ENCODE measurements around the gene ZNF213. TPM values are rescaled to one million over a fixed set of nuclear protein-coding genes. Genes with fewer than 3 reads are reported as not detected.
A peak's percentile ranks its signal among the peaks of the same experiment; 100 is the strongest.

The ZNF213 gene
- total RNA-seq (2021) (15.9 and 17.7 TPM in 2 replicates), Bru-seq, nascent RNA (percentile 48 among the genes with signal in this experiment), BruChase-seq, experiment 1, labeled RNA remaining after a 2-hour chase (percentile 51 among the genes with signal in this experiment), BruChase-seq, experiment 2, labeled RNA remaining after a 6-hour chase (percentile 67 among the genes with signal in this experiment)
- long read RNA-seq, transcript ZNF213-201 (6 exons, 3,313 nt) = major isoform, 14 of 97 reads
- long read RNA-seq, partial matches to known transcripts = 0 of 97 reads
- long read RNA-seq, other reads (novel, unspliced or antisense) = 79 of 97 reads

- BruUV-seq (replicated peaks) = TSS peak; percentile 60
- TF ChIP-seq CTCF (conservative IDR thresholded peaks at IDR 0.05) (no peak), EZH2 (IDR thresholded peaks at IDR 0.05; ENCODE audit: low read depth) (no peak)
- peak within 1 kb of the TSS; percentile 68 for H3K27ac ChIP-seq
- no peaks in the 10 kb centered on the region for H3K9me2 ChIP-seq (ENCODE audit: insufficient read depth)
- H3K4me3 ChIP-seq = peak within 1 kb of the TSS; percentile 88
- peak; percentile 95 to 97 for DNase-seq
- peaks cover 40% of the 10 kb centered on the region for H3K79me2 ChIP-seq (ENCODE audit: low read depth)
- H2AFZ ChIP-seq = peak within 1 kb of the TSS; percentile 88
- H3F3A ChIP-seq (ENCODE audit: insufficient read depth, low read depth) = peaks cover 34% of the 10 kb centered on the region
- no peaks in the 10 kb centered on the region for H3K36me3 ChIP-seq (ENCODE audit: low read depth)
- POLR2A ChIA-PET (ENCODE audit: unreplicated experiment) = interaction anchor here (0.5 to 1.8 kb wide), 16 partner anchors 16 to 1337 kb away, joined by 3 to 37 read pairs (median 5); partner anchors contain the start of genes HCFC1R1, THOC6 and ZNF263
- no peaks in the 10 kb centered on the region for H4K20me1 ChIP-seq (ENCODE audit: insufficient read depth)
- H3K27me3 ChIP-seq (ENCODE audit: insufficient read depth, low read depth) = no peaks in the 10 kb centered on the region
- no peaks in the 10 kb centered on the region for H3K9me3 ChIP-seq (ENCODE audit: insufficient read depth, low read depth)
- CTCF ChIA-PET = interaction anchor here (0.6 to 1.3 kb wide), 5 partner anchors 33 to 1119 kb away, joined by 4 to 9 read pairs (median 4); no protein-coding TSS in a partner anchor
- peaks cover 14% of the 10 kb centered on the region for H3K4me1 ChIP-seq (replicated peaks; ENCODE audit: insufficient read depth)
- peak within 1 kb of the TSS; percentile 100 for H3K4me2 ChIP-seq
- intact Hi-C loops (cut with micrococcal nuclease; ENCODE audit: unreplicated experiment) = loop anchor here (1.0 to 5.0 kb wide), 2 partner anchors 16 to 33 kb away; no protein-coding TSS in a partner anchor
Measured at GRCh38 chr16:3134338-3135125, at the start of gene ZNF213. Gene ZNF213, plus strand, starts transcription at chr16:3135029. Its CDS starts 2,252 bp downstream, at chr16:3137281.

- TF ChIP-seq CTCF (conservative IDR thresholded peaks at IDR 0.05) (no peak), EZH2 (IDR thresholded peaks at IDR 0.05; ENCODE audit: low read depth) (no peak)
- no peaks in the 10 kb centered on the region for H3K36me3 ChIP-seq (ENCODE audit: low read depth)
- no peaks in the 10 kb centered on the region for H3K79me2 ChIP-seq (ENCODE audit: low read depth)
- H3K4me2 ChIP-seq = no peak overlapping the region
- H3F3A ChIP-seq (ENCODE audit: insufficient read depth, low read depth) = no peaks in the 10 kb centered on the region
- H3K27me3 ChIP-seq (ENCODE audit: insufficient read depth, low read depth) = peaks cover 4% of the 10 kb centered on the region
- no peaks in the 10 kb centered on the region for H4K20me1 ChIP-seq (ENCODE audit: insufficient read depth)
- H3K4me1 ChIP-seq (replicated peaks; ENCODE audit: insufficient read depth) = no peaks in the 10 kb centered on the region
- no peaks in the 10 kb centered on the region for H3K9me3 ChIP-seq (ENCODE audit: insufficient read depth, low read depth)
- H3K9me2 ChIP-seq (ENCODE audit: insufficient read depth) = no peaks in the 10 kb centered on the region
- no peak overlapping the region for H2AFZ ChIP-seq
- CTCF ChIA-PET = no interaction called here
- no peak overlapping the region for H3K27ac ChIP-seq
- intact Hi-C loops (cut with micrococcal nuclease; ENCODE audit: unreplicated experiment) = no loop called here
- no peak overlapping the region for H3K4me3 ChIP-seq
- DNase-seq = no peak
- POLR2A ChIA-PET (ENCODE audit: unreplicated experiment) = no interaction called here
- BruUV-seq (replicated peaks) = no TSS peak
Measured at GRCh38 chr16:3085868-3086595, 48.8 kb upstream of the ZNF213 start.

- H2AFZ ChIP-seq = no peak overlapping the region
Measured at GRCh38 chr16:3086596-3087242, 48.1 kb upstream of the ZNF213 start.

More at GRCh38 chr16:3086596-3087242, 48.1 kb upstream of the ZNF213 start:
- Histone ChIP-seq H3K27me3 (ENCODE audit: insufficient read depth, low read depth) (no peaks in the 10 kb centered on the region), H3K9me3 (ENCODE audit: insufficient read depth, low read depth) (no peaks in the 10 kb centered on the region), H3K27ac (no peak overlapping the region), H3K9me2 (ENCODE audit: insufficient read depth) (no peaks in the 10 kb centered on the region), H3K4me1 (replicated peaks; ENCODE audit: insufficient read depth) (no peaks in the 10 kb centered on the region), H3K79me2 (ENCODE audit: low read depth) (no peaks in the 10 kb centered on the region), H3K4me3 (no peak overlapping the region), H4K20me1 (ENCODE audit: insufficient read depth) (no peaks in the 10 kb centered on the region), H3K36me3 (ENCODE audit: low read depth) (no peaks in the 10 kb centered on the region), H3K4me2 (no peak overlapping the region), H3F3A (ENCODE audit: insufficient read depth, low read depth) (no peaks in the 10 kb centered on the region)
- CTCF ChIA-PET = interaction anchor here (0.9 kb wide), 1 partner anchor 28 kb away, joined by 3 read pairs; no protein-coding TSS in a partner anchor
- TF ChIP-seq CTCF (conservative IDR thresholded peaks at IDR 0.05) = no peak
- TF ChIP-seq EZH2 (IDR thresholded peaks at IDR 0.05; ENCODE audit: low read depth) = no peak
- BruUV-seq (replicated peaks) = no TSS peak
- DNase-seq = no peak
- POLR2A ChIA-PET (ENCODE audit: unreplicated experiment) = no interaction called here
- intact Hi-C loops (cut with micrococcal nuclease; ENCODE audit: unreplicated experiment) = no loop called here
